Central memory CD8-positive, alpha-beta T cell (primary cell): ENCODE results near the gene TACR2.

Experiments
- ATAC-seq: fragments of 150-1000 bp; cut with Tn5 transposase; replicated peaks from 2 replicates; pipeline ENCODE4 v1.10.0; 2022; ENCODE audit warnings: mild to moderate bottlenecking, moderate FRiP score, moderate number of reproducible peaks; ENCODE audit not compliant: poor library complexity, severe bottlenecking; ENCODE audit errors: extremely low read depth
- DNase-seq, 2 donors: peaks; one replicate each; pipeline ENCODE4 v3.0.0; 2021; ENCODE audit warnings: low spot score in 2 of 2
- H3K27ac Mint-ChIP-seq: one replicate; pipeline ENCODE4 v1.8.0; 2022; ENCODE audit warnings: low read depth, mild to moderate bottlenecking, moderate library complexity, mixed read lengths
- H3K27me3 Mint-ChIP-seq: one replicate; pipeline ENCODE4 v1.8.0; 2022; ENCODE audit warnings: mixed read lengths
- H3K36me3 Mint-ChIP-seq: one replicate; pipeline ENCODE4 v1.8.0; 2022; ENCODE audit warnings: mild to moderate bottlenecking, moderate library complexity, mixed read lengths; ENCODE audit not compliant: insufficient read depth
- H3K4me1 Mint-ChIP-seq: one replicate; pipeline ENCODE4 v1.8.0; 2022; ENCODE audit warnings: mixed read lengths
- H3K4me3 Mint-ChIP-seq: one replicate; pipeline ENCODE4 v1.8.0; 2022; ENCODE audit warnings: mild to moderate bottlenecking, moderate library complexity, mixed read lengths
- H3K9me3 Mint-ChIP-seq: one replicate; pipeline ENCODE4 v1.8.0; 2022; ENCODE audit warnings: mixed read lengths

TACR2 gene

DNA sequence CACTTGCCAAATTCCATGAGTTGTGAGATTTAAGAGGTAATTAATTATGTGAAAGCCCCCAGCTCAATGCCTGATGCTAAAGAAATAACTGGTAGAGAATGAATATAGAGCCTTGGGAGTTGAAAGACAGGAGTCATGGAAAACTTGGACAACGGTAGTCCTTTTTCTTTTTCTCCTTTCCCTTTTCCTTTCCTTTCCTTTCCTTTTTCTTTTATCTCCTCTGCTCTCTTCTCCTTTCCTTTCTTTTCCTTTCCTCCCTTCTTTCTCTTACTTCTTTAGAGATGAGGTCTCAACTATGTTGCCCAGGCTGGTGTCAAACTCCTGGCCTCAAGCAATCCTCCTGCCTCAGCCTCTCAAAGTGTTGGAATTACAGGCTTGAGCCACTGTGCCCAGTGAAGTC lies 26.6 kb upstream of the TACR2 start:
- no peak overlapping the region for H3K27ac Mint-ChIP-seq
- no peak for DNase-seq
- no peaks in the 10 kb centered on the region for H3K36me3 Mint-ChIP-seq
- no peak overlapping the region for H3K4me3 Mint-ChIP-seq
- H3K4me1 Mint-ChIP-seq, result no peaks in the 10 kb centered on the region
- ATAC-seq, result no peak
- no peaks in the 10 kb centered on the region for H3K9me3 Mint-ChIP-seq
- H3K27me3 Mint-ChIP-seq, result peaks cover 28% of the 10 kb centered on the region

DNA sequence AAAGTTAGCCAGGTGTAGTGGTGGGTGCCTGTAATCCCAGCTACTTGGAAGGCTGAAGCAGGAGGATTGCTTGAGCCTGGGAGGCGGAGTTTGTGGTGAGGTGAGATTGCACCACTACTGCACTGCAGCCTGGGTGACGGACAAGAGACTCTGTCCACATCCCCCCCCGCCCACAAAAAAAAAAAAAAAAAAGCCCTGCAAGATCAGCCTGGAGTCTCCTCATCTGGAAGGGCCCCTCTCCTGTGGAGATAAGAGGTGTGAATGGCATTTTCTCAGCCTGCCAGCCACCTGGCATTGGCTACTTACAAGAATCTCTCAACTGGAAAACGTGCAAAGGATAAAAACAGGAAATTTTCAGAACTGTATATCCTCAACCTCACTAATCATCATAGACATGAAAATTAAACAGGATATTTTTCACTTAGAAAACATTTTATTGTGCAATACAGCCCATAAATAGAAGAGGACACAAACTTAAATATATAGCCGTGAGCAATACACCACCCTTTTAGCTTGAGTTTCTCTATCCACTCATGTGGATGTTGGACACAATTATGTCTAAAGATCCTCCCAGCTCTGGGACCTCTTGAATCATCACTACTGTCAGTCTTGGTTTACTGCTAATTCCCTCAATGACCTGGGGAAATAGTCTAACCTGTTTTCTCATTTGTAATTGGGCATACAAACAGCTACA lies 23.2 kb upstream of the TACR2 start:
- no peak overlapping the region for H3K27ac Mint-ChIP-seq
- no peak overlapping the region for H3K4me3 Mint-ChIP-seq
- DNase-seq (no peak), ATAC-seq (no peak)
- no peaks in the 10 kb centered on the region for H3K9me3 Mint-ChIP-seq
- no peaks in the 10 kb centered on the region for H3K4me1 Mint-ChIP-seq
- H3K27me3 Mint-ChIP-seq, result peaks cover 56% of the 10 kb centered on the region
- H3K36me3 Mint-ChIP-seq, result no peaks in the 10 kb centered on the region

DNA sequence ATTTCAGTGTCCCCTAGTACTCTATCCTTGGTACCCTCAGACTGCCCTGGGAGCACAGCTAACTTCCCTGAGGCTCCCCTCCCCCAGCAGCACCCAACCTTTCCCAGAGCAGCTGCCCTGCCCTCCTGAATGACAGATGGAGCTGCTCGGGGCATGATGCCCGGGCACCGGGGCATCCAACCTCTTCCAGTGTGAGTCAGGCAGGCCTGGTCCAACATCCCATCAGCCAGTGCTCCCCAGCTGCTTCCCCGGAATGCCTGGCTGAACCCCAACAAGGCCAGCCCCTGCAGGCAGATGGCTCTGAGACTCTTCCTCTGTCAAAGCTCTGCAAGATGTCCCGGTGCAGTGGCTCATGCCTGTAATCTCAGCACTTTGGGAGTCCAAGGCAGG lies 22.6 kb upstream of the TACR2 start:
- ATAC-seq (no peak), DNase-seq (no peak)
- H3K27me3 Mint-ChIP-seq, result peaks cover 62% of the 10 kb centered on the region
- H3K27ac Mint-ChIP-seq, result no peak overlapping the region
- no peaks in the 10 kb centered on the region for H3K36me3 Mint-ChIP-seq
- H3K9me3 Mint-ChIP-seq, result no peaks in the 10 kb centered on the region
- no peak overlapping the region for H3K4me3 Mint-ChIP-seq
- H3K4me1 Mint-ChIP-seq, result no peaks in the 10 kb centered on the region

DNA sequence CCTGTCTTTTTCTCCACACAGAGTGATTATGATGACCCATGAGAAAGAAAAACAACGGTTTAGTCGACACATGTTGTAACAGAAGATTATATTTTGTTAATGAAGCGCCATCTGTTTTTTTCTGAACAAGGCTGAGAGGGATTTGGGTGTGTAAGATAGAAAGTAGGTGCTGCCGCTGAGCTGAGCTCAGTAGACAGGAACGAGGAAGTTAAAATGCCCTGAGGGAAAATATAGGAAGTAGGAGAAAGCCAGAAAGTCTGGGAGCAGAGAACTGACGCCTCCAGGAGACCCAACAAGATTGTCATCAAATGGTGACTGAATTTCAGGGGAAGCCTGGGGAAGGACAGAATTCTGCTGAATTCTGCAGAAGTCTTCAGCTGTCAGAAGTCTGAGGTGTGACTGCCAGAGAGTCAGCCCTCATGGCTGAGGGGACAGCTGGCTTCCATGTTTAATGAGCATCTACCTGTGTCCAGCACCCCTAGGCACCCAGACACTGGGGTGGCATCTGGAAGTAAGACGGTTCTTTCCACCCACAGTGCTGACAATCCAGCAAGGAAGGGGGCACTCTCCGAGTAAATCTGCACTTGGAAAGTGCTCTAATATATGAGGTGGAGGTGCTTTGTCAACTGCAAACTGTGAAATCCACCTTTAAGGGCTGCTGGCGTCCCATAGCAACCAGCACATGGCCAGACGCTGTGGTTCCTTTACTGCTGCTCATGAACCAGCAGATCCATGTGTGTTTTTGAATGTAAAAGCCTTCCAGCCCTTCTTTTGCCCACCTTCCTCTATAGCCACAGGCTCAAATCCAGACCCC lies 22.0 kb upstream of the TACR2 start:
- no peak for DNase-seq
- H3K4me1 Mint-ChIP-seq, result no peaks in the 10 kb centered on the region

DNA sequence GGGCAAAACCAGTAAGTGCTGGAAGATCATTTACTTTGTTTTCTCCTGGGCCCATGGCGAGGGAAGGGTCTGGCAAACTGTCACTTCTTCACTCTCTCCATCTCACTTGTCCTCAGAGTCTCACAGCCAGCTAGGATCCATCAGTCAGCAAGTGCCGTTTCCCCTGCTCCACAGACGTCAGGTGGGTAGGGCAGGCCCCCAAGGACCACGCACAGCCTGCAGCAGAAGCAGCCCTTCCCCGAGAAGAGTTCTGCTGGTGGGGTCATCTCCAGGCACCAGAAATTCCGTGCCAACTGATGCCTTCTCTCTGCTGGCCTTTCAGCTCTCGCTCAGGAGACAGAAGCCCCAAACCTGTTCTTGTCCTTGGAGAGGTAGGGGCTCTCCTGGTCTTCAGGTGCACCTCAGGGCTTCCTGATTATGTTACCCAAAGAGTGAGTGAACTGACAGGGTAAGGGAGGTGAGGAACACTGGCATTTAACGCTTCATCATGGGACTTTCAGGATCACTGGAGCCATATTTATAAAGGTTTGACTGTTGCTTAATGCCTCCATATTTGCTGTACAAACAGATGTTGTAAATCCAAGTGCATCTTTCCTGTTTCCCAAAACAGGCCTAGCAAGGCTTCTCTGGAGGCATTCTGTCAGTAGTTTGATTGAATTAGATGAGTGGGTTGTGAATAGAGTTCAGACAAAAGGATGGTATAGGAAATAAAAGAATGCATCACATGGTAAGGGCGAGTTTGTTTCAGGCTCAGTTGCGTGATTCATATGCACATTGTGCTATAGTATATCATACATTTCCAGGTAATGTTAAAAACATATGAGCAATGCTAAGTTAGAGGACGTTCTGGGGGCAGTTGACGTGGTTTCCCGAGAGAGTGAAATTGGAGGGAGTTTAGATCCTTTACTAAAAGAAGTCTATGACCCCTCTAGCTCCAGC lies 20.9 kb upstream of the TACR2 start:
- no peak overlapping the region for H3K27ac Mint-ChIP-seq
- ATAC-seq, result no peak
- no peaks in the 10 kb centered on the region for H3K4me1 Mint-ChIP-seq
- H3K27me3 Mint-ChIP-seq, result peaks cover 70% of the 10 kb centered on the region
- no peaks in the 10 kb centered on the region for H3K9me3 Mint-ChIP-seq
- DNase-seq, result no peak
- H3K4me3 Mint-ChIP-seq, result no peak overlapping the region
- H3K36me3 Mint-ChIP-seq, result peaks cover 1% of the 10 kb centered on the region

More for the DNA sequence above, 22.0 kb upstream of the TACR2 start:
- Mint-ChIP-seq H3K4me3 (no peak overlapping the region), H3K27me3 (peaks cover 68% of the 10 kb centered on the region), H3K36me3 (no peaks in the 10 kb centered on the region), H3K9me3 (no peaks in the 10 kb centered on the region), H3K27ac (no peak overlapping the region)
- ATAC-seq, result no peak

DNA sequence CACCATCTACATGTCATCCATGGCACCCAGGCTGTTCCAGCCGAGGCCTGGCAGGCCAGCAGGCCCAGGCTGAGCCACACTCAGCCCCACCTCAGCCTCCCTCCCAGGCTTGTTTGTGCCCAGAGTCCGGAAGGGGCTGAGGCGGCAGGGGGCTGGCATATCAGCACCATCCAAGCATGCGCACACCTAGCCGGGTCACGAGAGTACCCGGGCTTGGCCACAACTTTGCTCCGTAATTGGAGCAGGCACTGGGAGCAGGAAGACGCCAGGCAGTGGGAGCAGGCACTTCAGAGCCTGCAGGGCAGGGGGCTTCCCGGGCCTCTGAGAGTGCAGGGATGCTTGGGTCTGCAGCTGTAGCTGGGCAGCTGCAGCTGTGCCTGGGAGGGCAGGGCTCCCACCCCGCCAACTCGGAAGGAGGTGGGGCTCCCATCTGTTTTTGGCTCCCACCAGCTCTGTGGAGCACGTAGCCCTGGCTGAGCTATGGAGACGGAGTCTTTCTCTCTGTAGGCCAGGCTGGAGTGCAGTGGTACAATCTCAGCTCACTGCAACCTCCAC lies 19.3 kb upstream of the TACR2 start:
- DNase-seq (no peak), ATAC-seq (no peak)
- peaks cover 1% of the 10 kb centered on the region for H3K36me3 Mint-ChIP-seq
- no peaks in the 10 kb centered on the region for H3K4me1 Mint-ChIP-seq
- no peaks in the 10 kb centered on the region for H3K9me3 Mint-ChIP-seq
- no peak overlapping the region for H3K4me3 Mint-ChIP-seq
- no peak overlapping the region for H3K27ac Mint-ChIP-seq
- H3K27me3 Mint-ChIP-seq, result peaks cover 60% of the 10 kb centered on the region

DNA sequence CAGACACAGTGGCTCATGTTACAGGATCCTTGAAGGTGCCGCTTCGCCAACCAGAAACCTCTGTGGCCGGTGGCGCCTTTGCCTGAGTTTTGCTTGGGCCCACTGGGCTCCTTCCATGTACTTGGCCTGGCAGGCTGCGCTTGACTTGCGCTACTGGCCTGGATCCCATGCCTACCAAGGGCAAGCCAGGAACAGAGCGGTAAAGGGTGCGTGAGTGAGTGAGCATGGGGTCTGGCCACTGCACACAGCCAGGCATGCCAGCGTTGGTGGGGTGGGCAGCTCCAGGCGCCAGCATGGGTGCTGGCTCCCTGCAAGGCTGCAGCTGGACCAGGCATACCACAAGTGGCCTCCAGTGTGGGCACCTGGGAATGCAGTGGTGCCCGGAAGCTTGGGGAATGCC lies 18.2 kb upstream of the TACR2 start:
- no peak for ATAC-seq
- Mint-ChIP-seq H3K4me3 (no peak overlapping the region), H3K36me3 (peaks cover 1% of the 10 kb centered on the region), H3K9me3 (no peaks in the 10 kb centered on the region), H3K27me3 (peaks cover 56% of the 10 kb centered on the region), H3K27ac (no peak overlapping the region), H3K4me1 (no peaks in the 10 kb centered on the region)
- DNase-seq, result no peak

DNA sequence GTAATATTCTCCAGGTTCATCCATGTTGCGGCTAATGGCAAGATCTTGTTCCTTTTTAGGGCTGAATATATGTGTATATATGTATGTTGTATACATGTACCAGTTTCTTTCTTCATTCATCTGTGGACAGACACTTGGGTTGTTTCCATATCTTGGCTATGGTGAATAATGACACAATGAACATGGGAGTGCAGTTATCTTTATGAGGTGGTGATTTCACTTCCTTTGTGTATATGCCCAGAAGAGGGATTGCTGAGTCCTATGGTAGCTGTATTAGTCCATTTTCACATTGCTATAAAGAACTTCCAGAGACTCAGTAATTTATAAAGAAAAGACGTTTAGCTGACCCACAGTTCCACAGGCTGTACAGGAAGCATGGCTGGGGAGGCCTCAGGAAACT lies 17.5 kb upstream of the TACR2 start:
- H3K4me1 Mint-ChIP-seq, result no peaks in the 10 kb centered on the region
- DNase-seq (no peak), ATAC-seq (no peak)
- H3K4me3 Mint-ChIP-seq, result no peak overlapping the region
- peaks cover 48% of the 10 kb centered on the region for H3K27me3 Mint-ChIP-seq
- no peaks in the 10 kb centered on the region for H3K9me3 Mint-ChIP-seq
- peaks cover 1% of the 10 kb centered on the region for H3K36me3 Mint-ChIP-seq
- no peak overlapping the region for H3K27ac Mint-ChIP-seq

DNA sequence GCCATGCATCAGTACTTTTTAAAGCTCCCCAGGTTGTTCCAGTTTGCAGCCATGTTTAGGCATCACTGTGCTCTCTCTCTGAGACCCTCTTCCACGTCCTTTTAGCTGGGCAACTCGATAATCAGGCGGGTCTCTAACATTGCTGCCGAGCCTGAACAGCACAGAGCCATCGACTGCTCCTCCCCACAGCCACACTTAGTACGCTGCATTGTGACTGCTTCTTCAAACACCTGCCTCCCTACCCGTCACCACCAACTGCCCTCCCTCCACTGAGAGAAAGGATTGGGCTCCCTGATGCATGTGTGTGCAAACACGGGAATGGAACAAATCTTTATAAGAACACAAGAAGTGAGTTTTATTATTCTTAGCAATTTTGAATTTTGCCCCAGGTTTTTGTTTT lies 11.4 kb upstream of the TACR2 start:
- Mint-ChIP-seq H3K36me3 (peaks cover 3% of the 10 kb centered on the region), H3K27ac (no peak overlapping the region), H3K9me3 (no peaks in the 10 kb centered on the region), H3K4me1 (peaks cover 15% of the 10 kb centered on the region), H3K4me3 (no peak overlapping the region), H3K27me3 (no peaks in the 10 kb centered on the region)
- ATAC-seq, result no peak
- no peak for DNase-seq

DNA sequence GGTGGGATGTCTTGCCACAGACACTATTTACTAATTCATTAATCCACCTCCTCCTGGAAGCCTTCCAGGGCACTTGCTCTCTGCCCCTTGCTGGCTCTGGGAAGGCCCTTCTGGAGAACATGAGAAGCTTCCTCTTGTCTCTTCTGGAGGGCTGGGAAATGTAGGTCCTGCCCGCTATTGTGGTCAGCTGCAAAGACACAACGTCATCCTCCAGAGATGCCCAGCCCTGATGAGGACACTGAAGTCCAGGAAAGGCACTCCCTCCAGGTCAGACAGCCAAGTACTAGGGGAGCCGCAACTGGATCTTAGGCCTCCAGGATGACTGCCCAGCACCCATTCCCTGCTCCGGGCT lies 9.6 kb upstream of the TACR2 start:
- Mint-ChIP-seq H3K36me3 (peaks cover 2% of the 10 kb centered on the region), H3K4me1 (peaks cover 15% of the 10 kb centered on the region), H3K27ac (no peak overlapping the region), H3K9me3 (no peaks in the 10 kb centered on the region), H3K27me3 (no peaks in the 10 kb centered on the region), H3K4me3 (no peak overlapping the region)
- DNase-seq (no peak), ATAC-seq (no peak)

DNA sequence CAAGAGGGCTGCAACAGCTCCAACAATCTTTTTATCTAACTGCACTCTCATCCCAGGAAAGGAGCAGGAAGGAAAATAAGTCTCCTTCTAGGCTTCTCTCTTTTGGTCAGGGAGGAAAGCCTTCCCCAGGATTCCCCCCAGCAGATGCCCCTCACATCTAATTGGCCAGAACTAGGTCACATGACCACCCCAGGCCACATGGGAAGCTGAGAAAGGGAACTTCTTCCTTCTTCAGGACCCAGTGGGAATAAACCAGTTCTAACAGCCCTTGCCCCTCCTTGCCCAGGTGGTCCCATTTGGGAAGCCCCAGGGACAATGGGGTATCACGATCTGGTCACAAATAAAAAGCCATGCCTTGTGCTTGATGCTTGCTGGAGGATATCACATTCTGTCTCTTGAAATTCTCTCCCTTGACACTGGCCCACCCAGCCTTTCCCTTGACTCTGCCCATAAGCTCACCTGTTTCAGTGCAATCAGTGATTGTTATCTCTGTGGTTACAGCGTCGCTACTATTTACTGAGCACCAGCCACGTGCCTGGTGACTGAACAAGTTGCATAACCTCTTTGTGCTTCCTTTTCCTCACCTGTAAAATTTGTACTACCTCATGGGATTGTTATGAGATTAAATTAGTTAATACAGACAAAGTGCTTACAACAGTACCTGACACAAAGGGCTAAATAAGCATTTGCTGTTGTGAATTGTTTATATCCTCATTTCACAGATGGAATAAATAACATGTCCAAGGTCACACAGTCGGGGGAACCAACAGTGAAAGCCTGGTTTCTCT lies 9.0 kb upstream of the TACR2 start:
- Mint-ChIP-seq H3K36me3 (peaks cover 2% of the 10 kb centered on the region), H3K9me3 (no peaks in the 10 kb centered on the region), H3K4me3 (no peak overlapping the region), H3K4me1 (peaks cover 15% of the 10 kb centered on the region), H3K27ac (peak overlapping the region; percentile 4), H3K27me3 (no peaks in the 10 kb centered on the region)
- DNase-seq (no peak), ATAC-seq (peak; percentile 81)

DNA sequence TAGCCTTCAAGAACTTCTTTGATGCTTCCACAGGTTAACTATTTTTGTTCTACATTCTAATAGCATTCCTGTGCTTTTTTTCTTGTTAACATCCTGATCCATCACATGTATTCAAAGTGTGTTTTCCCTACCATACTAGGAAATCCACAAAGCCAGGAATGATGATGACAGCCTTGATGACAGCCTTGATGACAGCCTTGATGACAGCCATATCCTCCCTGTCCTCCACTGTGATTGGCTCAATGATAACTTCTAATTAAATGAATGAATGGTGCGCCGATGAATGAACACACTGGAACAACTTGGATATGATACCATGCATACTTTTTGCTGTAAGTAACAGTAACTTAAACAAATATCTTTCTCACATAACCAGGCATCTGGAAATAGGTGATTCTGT lies 8.3 kb upstream of the TACR2 start:
- peaks cover 2% of the 10 kb centered on the region for H3K36me3 Mint-ChIP-seq
- peak overlapping the region; percentile 4 for H3K27ac Mint-ChIP-seq
- H3K9me3 Mint-ChIP-seq, result no peaks in the 10 kb centered on the region
- ATAC-seq (no peak), DNase-seq (no peak)
- H3K4me3 Mint-ChIP-seq, result no peak overlapping the region
- peaks cover 15% of the 10 kb centered on the region for H3K4me1 Mint-ChIP-seq
- no peaks in the 10 kb centered on the region for H3K27me3 Mint-ChIP-seq
